HG02884 (cell line): Measurements from ENCODE around the gene PLPPR5.
"Not testable (repeated sequence)": the region's sequence is repeated elsewhere in the genome, so short reads cannot be mapped to it uniquely, and the experiment has no call there.

ENCODE experiments used
- ATAC-seq: cut with Tn5 transposase; IDR thresholded peaks from one replicate; pipeline ENCODE4 v1.9.1; 2021; ENCODE audit warnings: mild to moderate bottlenecking, moderate library complexity; ENCODE audit not compliant: unreplicated experiment

PLPPR5 gene

GRCh38 chr1:98919652-98920051 is 85.0 kb downstream of the PLPPR5 start:
- ATAC-seq: no peak

- ATAC-seq: no peak
Observed at GRCh38 chr1:98919211-98919610, 85.5 kb downstream of the PLPPR5 start.

GRCh38 chr1:98914547-98914946 is 90.1 kb downstream of the PLPPR5 start:
- no peak for ATAC-seq

- ATAC-seq: no peak
Observed at GRCh38 chr1:98910827-98911226, 93.8 kb downstream of the PLPPR5 start.

- no peak for ATAC-seq
Observed at GRCh38 chr1:98908980-98909379, 95.7 kb downstream of the PLPPR5 start.

GRCh38 chr1:98906809-98907208 is 97.9 kb downstream of the PLPPR5 start:
- no peak for ATAC-seq

- ATAC-seq: no peak
Observed at GRCh38 chr1:98906361-98906760, 98.3 kb downstream of the PLPPR5 start.

- no peak for ATAC-seq
Observed at GRCh38 chr1:98904684-98905083, 100.0 kb downstream of the PLPPR5 start.

- ATAC-seq: no peak
Observed at GRCh38 chr1:98903726-98904125, 100.9 kb downstream of the PLPPR5 start.

GRCh38 chr1:98903261-98903660 is 101.4 kb downstream of the PLPPR5 start:
- ATAC-seq: no peak

- no peak for ATAC-seq
Observed at GRCh38 chr1:98898940-98899339, 105.7 kb downstream of the PLPPR5 start.

GRCh38 chr1:98897479-98897878 is 107.2 kb downstream of the PLPPR5 start:
- no peak for ATAC-seq

GRCh38 chr1:98896711-98897445 is 107.8 kb downstream of the PLPPR5 start:
- ATAC-seq: no peak

GRCh38 chr1:98893371-98893770 is 111.3 kb downstream of the PLPPR5 start:
- no peak for ATAC-seq

GRCh38 chr1:98888869-98889268 is 115.8 kb downstream of the PLPPR5 start:
- ATAC-seq: no peak

- ATAC-seq: no peak
Observed at GRCh38 chr1:98887507-98887906, 117.2 kb downstream of the PLPPR5 start.

GRCh38 chr1:98884864-98885263 is 119.8 kb downstream of the PLPPR5 start:
- ATAC-seq: no peak

- ATAC-seq: no peak
Observed at GRCh38 chr1:98881901-98882300, 122.8 kb downstream of the PLPPR5 start.

- not testable (repeated sequence) for ATAC-seq
Observed at GRCh38 chr1:98881234-98881633, 123.4 kb downstream of the PLPPR5 start.

- no peak for ATAC-seq
Observed at GRCh38 chr1:98874828-98875227, 129.8 kb downstream of the PLPPR5 start.

- peak; percentile 99 for ATAC-seq
Observed at GRCh38 chr1:98870959-98871903, 133.4 kb downstream of the PLPPR5 start.

GRCh38 chr1:98865796-98866195 is 138.9 kb downstream of the PLPPR5 start:
- no peak for ATAC-seq
